ENCODE data around the gene UBE2K.
"Not testable (repeated sequence)": the region's sequence is repeated elsewhere in the genome, so short reads cannot be mapped to it uniquely, and the experiment has no call there.

UBE2K gene

GRCh38 chr4:39697740-39698423 lies at the start of gene UBE2K:
UBE2K (plus strand) TSS chr4:39698136; CDS start chr4:39698328, 192 bp downstream.
- DNase-seq: peak; percentile 85

- no peak for DNase-seq
Measured at GRCh38 chr4:39648213-39648612, 49.7 kb upstream of the UBE2K start.

- DNase-seq: no peak
Measured at GRCh38 chr4:39648827-39649558, 48.9 kb upstream of the UBE2K start.

- no peak for DNase-seq
Measured at GRCh38 chr4:39649639-39650265, 48.2 kb upstream of the UBE2K start.

GRCh38 chr4:39651586-39651985 lies 46.4 kb upstream of the UBE2K start:
- not testable (repeated sequence) for DNase-seq

GRCh38 chr4:39655211-39655610 lies 42.7 kb upstream of the UBE2K start:
- DNase-seq: no peak

- DNase-seq: no peak
Measured at GRCh38 chr4:39655876-39656275, 42.1 kb upstream of the UBE2K start.

- DNase-seq: not testable (repeated sequence)
Measured at GRCh38 chr4:39656638-39657037, 41.3 kb upstream of the UBE2K start.

GRCh38 chr4:39657465-39657864 lies 40.5 kb upstream of the UBE2K start:
- no peak for DNase-seq

GRCh38 chr4:39658756-39659155 lies 39.2 kb upstream of the UBE2K start:
- no peak for DNase-seq

GRCh38 chr4:39660045-39660444 lies 37.9 kb upstream of the UBE2K start:
- no peak for DNase-seq

- no peak for DNase-seq
Measured at GRCh38 chr4:39660757-39661156, 37.2 kb upstream of the UBE2K start.

GRCh38 chr4:39662683-39663082 lies 35.3 kb upstream of the UBE2K start:
- no peak for DNase-seq

GRCh38 chr4:39664828-39665731 lies 32.9 kb upstream of the UBE2K start:
- DNase-seq: no peak

GRCh38 chr4:39667706-39668105 lies 30.2 kb upstream of the UBE2K start:
- no peak for DNase-seq

GRCh38 chr4:39668887-39669286 lies 29.0 kb upstream of the UBE2K start:
- DNase-seq: no peak

GRCh38 chr4:39670296-39670695 lies 27.6 kb upstream of the UBE2K start:
- not testable (repeated sequence) for DNase-seq

- DNase-seq: not testable (repeated sequence)
Measured at GRCh38 chr4:39675681-39676080, 22.3 kb upstream of the UBE2K start.

GRCh38 chr4:39681003-39681402 lies 16.9 kb upstream of the UBE2K start:
- not testable (repeated sequence) for DNase-seq

GRCh38 chr4:39682138-39682537 lies 15.8 kb upstream of the UBE2K start:
- DNase-seq: no peak

GRCh38 chr4:39685990-39686389 lies 11.9 kb upstream of the UBE2K start:
- DNase-seq: no peak

- DNase-seq: no peak
Measured at GRCh38 chr4:39687014-39687413, 10.9 kb upstream of the UBE2K start.

- no peak for DNase-seq
Measured at GRCh38 chr4:39689970-39690369, 8.0 kb upstream of the UBE2K start.
